C4-2B (cell line): ENCODE measurements around the gene CHD2.

Experiments
- H3K27ac ChIP-seq: fragments of 450-650 bp; 2 replicates; pipeline ENCODE4 v1.5.1; 2017
- CTCF ChIP-seq: fragments of 450-650 bp; conservative IDR thresholded peaks from 2 replicates; pipeline ENCODE4 v1.5.1; 2017; ENCODE audit warnings: mild to moderate bottlenecking
- ZFX ChIP-seq: fragments of 450-650 bp; IDR thresholded peaks from 2 replicates; pipeline ENCODE4 v1.6.1; 2017

Gene CHD2

GRCh38 chr15:92930054-92930621, 30.0 kb downstream of the CHD2 start:
- TF ChIP-seq CTCF (no peak), ZFX (no peak)
- no peak overlapping the region for H3K27ac ChIP-seq

DNA sequence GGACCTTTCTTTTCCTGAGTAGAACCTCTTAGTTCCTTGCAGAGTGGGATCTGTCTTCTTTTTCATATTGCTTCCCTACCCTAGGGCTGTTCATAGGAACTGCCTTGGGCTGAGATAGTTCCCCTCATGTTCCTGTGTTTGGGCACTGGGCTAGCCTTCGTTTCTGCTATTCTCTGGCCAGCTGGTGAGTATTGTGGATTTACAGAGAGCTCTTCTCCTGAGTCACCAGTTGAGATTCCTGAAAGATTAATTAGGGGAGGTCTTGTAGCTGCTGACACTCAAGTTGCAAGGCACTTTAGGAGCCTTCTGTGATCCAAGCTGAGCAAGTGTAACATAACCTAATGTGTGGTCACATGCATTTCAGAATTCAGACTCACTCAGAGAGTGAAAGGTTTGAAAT, 30.7 kb downstream of the CHD2 start:
- TF ChIP-seq ZFX (no peak), CTCF (no peak)
- no peak overlapping the region for H3K27ac ChIP-seq

DNA sequence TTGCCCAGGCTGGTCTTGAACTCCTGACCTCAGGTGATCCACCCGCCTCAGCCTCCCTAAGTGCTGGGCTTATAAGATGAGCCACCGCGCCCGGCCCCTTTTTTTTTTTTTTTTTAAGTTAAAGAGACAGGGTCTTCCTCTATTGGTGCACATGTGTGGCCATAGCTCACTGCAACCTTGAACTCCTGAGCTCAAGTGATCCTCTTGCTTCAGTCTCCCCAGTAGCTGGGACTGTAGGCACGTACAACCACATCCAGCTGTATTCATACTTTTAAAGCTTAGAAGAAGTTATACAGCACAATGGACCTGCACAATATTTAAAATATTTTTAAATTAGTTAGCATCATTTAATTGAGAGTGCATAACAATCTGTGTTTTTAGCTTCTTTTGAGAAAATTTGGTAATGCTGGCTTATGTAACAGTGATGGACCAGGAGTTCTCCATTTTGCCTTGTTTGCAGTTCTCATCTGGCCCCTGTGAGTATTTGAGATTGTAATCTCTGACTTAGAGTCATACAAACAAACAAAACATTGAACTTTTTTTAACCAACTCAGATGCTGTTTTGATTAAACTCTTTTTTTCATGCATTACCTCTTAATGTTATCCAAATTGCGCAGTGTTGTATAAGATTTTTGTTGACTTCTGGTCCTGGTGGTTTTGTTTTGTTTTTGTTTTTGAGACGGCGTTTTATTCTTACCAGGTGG, 33.0 kb downstream of the CHD2 start:
- H3K27ac ChIP-seq: no peak overlapping the region; the same call in 1 of the 2 replicates
- TF ChIP-seq ZFX (no peak), CTCF (no peak)

DNA sequence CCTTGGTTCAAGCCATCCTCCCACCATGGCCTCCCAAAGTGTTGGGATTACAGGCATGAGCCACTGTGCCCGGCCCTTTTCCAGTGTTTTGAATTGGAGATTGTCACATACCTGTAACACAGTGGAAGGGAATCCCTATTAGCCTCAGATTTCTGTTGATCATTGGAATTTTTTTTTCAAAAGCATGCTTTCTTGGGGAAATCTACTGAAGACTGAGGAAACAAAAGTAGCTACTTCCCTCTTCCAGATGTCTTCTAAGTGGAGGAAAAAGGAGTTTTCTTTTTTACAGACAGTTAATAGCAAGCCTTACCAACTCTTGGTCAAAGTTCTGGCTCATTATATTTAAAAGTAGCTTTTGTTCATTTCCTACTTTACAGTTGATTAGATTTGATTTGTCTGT, 33.7 kb downstream of the CHD2 start:
- TF ChIP-seq CTCF (no peak), ZFX (no peak)
- no peak overlapping the region; the same call in 1 of the 2 replicates for H3K27ac ChIP-seq

- no peak overlapping the region for H3K27ac ChIP-seq
- TF ChIP-seq CTCF (no peak), ZFX (no peak)
Measured at GRCh38 chr15:92934716-92935115, 34.6 kb downstream of the CHD2 start.

- no peak overlapping the region for H3K27ac ChIP-seq
- TF ChIP-seq CTCF (no peak), ZFX (no peak)
Measured at GRCh38 chr15:92936138-92936537, 36.0 kb downstream of the CHD2 start.

- no peak for TF ChIP-seq CTCF
- no peak for TF ChIP-seq ZFX
- H3K27ac ChIP-seq: no peak overlapping the region
Measured at GRCh38 chr15:92936693-92937092, 36.6 kb downstream of the CHD2 start.
